ENCODE results near the gene CCDC183.
A peak's percentile ranks its signal among the peaks of the same experiment; 100 is the strongest.

Gene CCDC183

DNA sequence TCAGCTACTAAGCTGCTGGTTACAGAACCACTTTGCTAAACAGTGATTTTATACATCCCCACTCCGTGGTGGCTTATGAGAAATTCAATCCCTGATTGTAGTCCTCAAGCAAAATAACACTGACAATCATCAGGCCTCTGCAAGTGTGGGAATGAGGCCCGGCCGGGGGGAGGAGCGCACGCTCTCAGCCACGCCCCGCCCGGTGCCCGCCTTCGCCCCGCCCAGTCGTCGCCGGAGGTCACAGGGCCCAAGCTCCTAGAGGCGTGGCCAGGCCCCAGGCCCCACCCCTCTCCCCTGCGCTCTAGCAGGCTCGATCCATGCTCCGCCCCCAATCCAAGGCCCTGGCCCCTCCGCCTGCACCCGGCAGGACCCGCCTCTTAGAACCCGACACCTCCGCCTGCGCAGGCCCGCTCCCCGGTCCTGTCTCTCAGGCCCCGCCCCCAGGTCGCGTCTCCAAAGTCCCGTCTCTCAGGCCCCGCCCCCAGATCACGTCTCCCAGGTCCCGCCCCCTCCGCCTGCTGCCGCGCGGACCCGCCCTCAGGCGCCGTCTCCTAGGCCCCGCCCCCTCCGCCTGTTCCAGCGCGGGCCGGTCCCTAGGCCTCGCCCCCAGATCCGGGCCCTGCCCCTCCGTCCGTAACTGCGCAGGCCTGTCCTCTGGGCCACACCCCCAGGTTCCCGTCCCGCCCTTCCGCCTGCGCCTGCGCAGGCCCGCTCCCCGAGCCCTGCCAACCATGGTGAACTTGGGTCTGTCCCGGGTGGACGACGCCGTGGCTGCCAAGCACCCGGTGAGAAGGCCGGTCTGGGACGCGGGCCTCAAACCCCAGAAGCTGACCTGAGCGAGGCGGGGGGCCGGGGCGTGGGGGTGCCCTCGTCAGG lies 5.3 kb upstream of the CCDC183 start, which contains the start of gene TMEM141:
Gene TMEM141 (plus strand): TSS at position 705 of the 876 bp plus-strand sequence. CDS start 27 bp downstream, at position 732.
- Mint-ChIP-seq H3K4me1 (peaks cover 40% of the 10 kb centered on the region), H3K9me3 (no peaks in the 10 kb centered on the region), H3K4me3 (peak within 1 kb of the TSS; percentile 80 to 86 (median 81)), H3K36me3 (ENCODE audit: low read depth) (peaks cover 5% of the 10 kb centered on the region), H3K27me3 (ENCODE audit: low read depth) (peaks cover 12% of the 10 kb centered on the region), H3K27ac (peak within 1 kb of the TSS; percentile 66 to 99 (median 90))
- TF ChIP-seq CTCF (IDR thresholded peaks at IDR 0.05; ENCODE audit: unreplicated experiment in 3 of 3), result no peak

GRCh38 chr9:136791516-136792276 lies 4.4 kb upstream of the CCDC183 start:
- H3K4me1 Mint-ChIP-seq, result peaks cover 48% of the 10 kb centered on the region
- TF ChIP-seq CTCF (IDR thresholded peaks at IDR 0.05; ENCODE audit: unreplicated experiment in 3 of 3), result peak; percentile 98 to 99 (median 99)
- no peaks in the 10 kb centered on the region for H3K9me3 Mint-ChIP-seq
- H3K27me3 Mint-ChIP-seq (ENCODE audit: low read depth), result peaks cover 10% of the 10 kb centered on the region
- H3K36me3 Mint-ChIP-seq (ENCODE audit: low read depth), result peaks cover 5% of the 10 kb centered on the region
- peak overlapping the region; percentile 66 to 99 (median 90) for H3K27ac Mint-ChIP-seq
- peak overlapping the region; percentile 80 to 86 (median 81) for H3K4me3 Mint-ChIP-seq

GRCh38 chr9:136792321-136793085 lies 3.6 kb upstream of the CCDC183 start:
- Mint-ChIP-seq H3K36me3 (ENCODE audit: low read depth) (peaks cover 5% of the 10 kb centered on the region), H3K27me3 (ENCODE audit: low read depth) (peaks cover 4% of the 10 kb centered on the region), H3K27ac (no peak overlapping the region), H3K9me3 (no peaks in the 10 kb centered on the region), H3K4me3 (peak overlapping the region; percentile 75 to 80 (median 79)), H3K4me1 (peaks cover 52% of the 10 kb centered on the region)
- no peak for TF ChIP-seq CTCF (IDR thresholded peaks at IDR 0.05; ENCODE audit: unreplicated experiment in 3 of 3)

- TF ChIP-seq CTCF (IDR thresholded peaks at IDR 0.05; ENCODE audit: unreplicated experiment in 3 of 3), result no peak
- Mint-ChIP-seq H3K4me3 (peak overlapping the region; percentile 62 to 79 (median 73)), H3K9me3 (no peaks in the 10 kb centered on the region), H3K27me3 (ENCODE audit: low read depth) (no peaks in the 10 kb centered on the region), H3K36me3 (ENCODE audit: low read depth) (peaks cover 5% of the 10 kb centered on the region), H3K4me1 (peaks cover 44% of the 10 kb centered on the region), H3K27ac (peak overlapping the region in 2 of 3 experiments; percentile 42 to 70)
Measured at GRCh38 chr9:136793086-136793946, 2.8 kb upstream of the CCDC183 start.

All from nephron (organoid).